Ovary (tissue), 9 donors: ENCODE measurements around the gene PRRC1. TPM values are rescaled to one million over a fixed set of nuclear protein-coding genes. Genes with fewer than 3 reads are reported as not detected.

Experiments
- DNase-seq, 5 donors: peaks; one replicate each; pipeline ENCODE4 v3.0.0-alpha.2; 2019 to 2020
- H3K27ac ChIP-seq, 2 donors: fragments of 200-600 bp; one replicate each; pipeline versions ENCODE4 v1.5.1 to v1.8.0; 2019 to 2022
- H3K27me3 ChIP-seq: fragments of 200-600 bp; one replicate; pipeline ENCODE4 v1.8.0; 2022
- H3K36me3 ChIP-seq: fragments of 200-600 bp; sonication (generic); one replicate; pipeline ENCODE4 v1.5.1; 2019
- H3K4me1 ChIP-seq: one replicate; pipeline ENCODE4 v1.8.1; 2013; ENCODE audit warnings: mild to moderate bottlenecking, moderate library complexity; ENCODE audit not compliant: insufficient read depth
- H3K4me3 ChIP-seq: fragments of 200-600 bp; sonication (generic); one replicate; pipeline ENCODE4 v1.5.1; 2017
- H3K9me3 ChIP-seq, 2 donors: fragments of 200-600 bp in 1 of 2; sonication (generic) in 1 of 2; one replicate each; pipeline versions ENCODE4 v1.5.1 to v1.8.1; 2013 to 2019; ENCODE audit warnings: mild to moderate bottlenecking in 1 of 2, moderate library complexity in 1 of 2
- CTCF ChIP-seq, 3 donors: fragments of 450-650 bp in 2 of 3; fragments of 200-600 bp in 1 of 3; IDR thresholded peaks; one replicate each; pipeline versions ENCODE4 v1.5.1 to v1.8.0; 2016 to 2022; ENCODE audit warnings: antibody characterized with exemption in 3 of 3, mild to moderate bottlenecking in 1 of 3
- EP300 ChIP-seq: sonication (generic); formaldehyde crosslinking; IDR thresholded peaks from one replicate; pipeline ENCODE4 v1.6.1; 2017; ENCODE audit warnings: antibody characterized with exemption
- POLR2A ChIP-seq: fragments of 450-650 bp; IDR thresholded peaks from one replicate; pipeline ENCODE4 v1.6.1; 2017; ENCODE audit warnings: antibody characterized with exemption, mild to moderate bottlenecking, moderate library complexity
- WGBS, 3 donors: extraction: QIAGEN DNeasy Blood & Tissue Kit in 1 of 3; methylation state at CpG; one replicate each; pipeline versions ENCODE4 v1.1.5 to v1.1.7; 2013 to 2017; 5-methylcytosine and 5-hydroxymethylcytosine counted together
- intact Hi-C, 4 donors: fragments of 100-400 bp; cut with DNase I; formaldehyde crosslinking; loops; one replicate each; pipeline versions ENCODE4 v1.11.0 to v1.15.1; 2022 to 2023
- polyA plus RNA-seq, 2 donors: library from polyadenylated mRNA; stranded (reverse); fragments of 200-250 nt in 1 of 2; fragments of 350-450 nt in 1 of 2; fragmentation: Illumina TruSeq in 1 of 2; extraction: RNeasy Lipid Tissue Mini Kit (QIAGEN cat#74804) in 1 of 2; gene quantifications; one replicate each; pipeline ENCODE4 v1.2.3, GENCODE V29; 2013 to 2014
- total RNA-seq, 7 donors: library from RNA; depleted of rRNA in 2 of 7; stranded (reverse); fragments of >200 nt in 2 of 7; fragmentation: NEBNext Ultra II Directional in 3 of 7; extraction: Animal tissue kit (Norgen Biotek cat#: 25700) in 3 of 7; gene quantifications; one replicate each; pipeline versions ENCODE4 v1.1.0 to v1.2.4, GENCODE V29; 2016 to 2023
- donor health status: DM: no; HTN: no; CAD: no; lungs with moderate emphysema.
- donor health status: DM: no; HTN: no; CAD: no.
- donor health status: Bipolar disorder and iron deficiency.
- donor health status: DM: yes; HTN: yes; CAD: no.
- donor health status: DM: no; HTN: no; CAD: no.
- donor health status: DM: yes; HTN: yes; CAD: no.

PRRC1 gene
- total and polyA plus RNA-seq, 9 donors, result 19.0 to 59.0 (median 46.1) TPM

- intact Hi-C loops, result no loop called here
- Histone ChIP-seq H3K9me3 (no peaks in the 10 kb centered on the region), H3K4me1 (no peaks in the 10 kb centered on the region), H3K27me3 (no peaks in the 10 kb centered on the region), H3K36me3 (no peaks in the 10 kb centered on the region), H3K4me3 (no peak overlapping the region), H3K27ac (no peak overlapping the region)
- WGBS, 3 donors, result 83 to 89% (median 84%) methylated on average over 9 of the region's 9 CpGs
- TF ChIP-seq CTCF (IDR thresholded peaks at IDR 0.05), result no peak
- no peak for TF ChIP-seq POLR2A
- TF ChIP-seq EP300, result no peak
- no peak for DNase-seq
Observed at GRCh38 chr5:127595484-127596368, 78.3 kb downstream of the PRRC1 start.

- no peak for DNase-seq
- TF ChIP-seq EP300 (no peak), POLR2A (no peak), CTCF (IDR thresholded peaks at IDR 0.05) (no peak)
- Histone ChIP-seq H3K9me3 (no peaks in the 10 kb centered on the region), H3K27me3 (no peaks in the 10 kb centered on the region), H3K36me3 (no peaks in the 10 kb centered on the region), H3K4me1 (peaks cover 1% of the 10 kb centered on the region), H3K27ac (no peak overlapping the region), H3K4me3 (no peak overlapping the region)
- intact Hi-C loops, result no loop called here
- WGBS, 3 donors, result 90 to 95% (median 93%) methylated on average over 3 of the region's 3 CpGs
Observed at GRCh38 chr5:127596501-127596900, 79.1 kb downstream of the PRRC1 start.

- 55 to 75% (median 63%) methylated on average over 3 of the region's 3 CpGs for WGBS, 3 donors
- intact Hi-C loops, result no loop called here
- Histone ChIP-seq H3K27ac (no peak overlapping the region), H3K4me1 (peaks cover 1% of the 10 kb centered on the region), H3K27me3 (no peaks in the 10 kb centered on the region), H3K9me3 (no peaks in the 10 kb centered on the region), H3K4me3 (no peak overlapping the region), H3K36me3 (no peaks in the 10 kb centered on the region)
- TF ChIP-seq POLR2A, result no peak
- TF ChIP-seq CTCF (IDR thresholded peaks at IDR 0.05), result no peak
- TF ChIP-seq EP300, result no peak
- DNase-seq, result no peak
Observed at GRCh38 chr5:127599320-127599719, 81.9 kb downstream of the PRRC1 start.

GRCh38 chr5:127599847-127600246 is 82.4 kb downstream of the PRRC1 start:
- H3K27me3 ChIP-seq, result no peaks in the 10 kb centered on the region
- H3K4me3 ChIP-seq, result no peak overlapping the region
- intact Hi-C loops, result no loop called here
- DNase-seq, result no peak
- H3K4me1 ChIP-seq, result peaks cover 1% of the 10 kb centered on the region
- H3K9me3 ChIP-seq, result no peaks in the 10 kb centered on the region
- no peak for TF ChIP-seq POLR2A
- no peak for TF ChIP-seq EP300
- TF ChIP-seq CTCF (IDR thresholded peaks at IDR 0.05), result no peak
- H3K36me3 ChIP-seq, result no peaks in the 10 kb centered on the region
- H3K27ac ChIP-seq, result no peak overlapping the region
- 48 to 60% (median 55%) methylated on average over 4 of the region's 4 CpGs for WGBS, 3 donors
